GM19438 (cell line): ENCODE data around the gene TBC1D3I.
"Not testable (repeated sequence)": the region's sequence is repeated elsewhere in the genome, so short reads cannot be mapped to it uniquely, and the experiment has no call there.

ENCODE experiments used
- ATAC-seq: cut with Tn5 transposase; IDR thresholded peaks from one replicate; pipeline ENCODE4 v1.9.1; 2021; ENCODE audit warnings: low read depth; ENCODE audit not compliant: unreplicated experiment

TBC1D3I gene

GRCh38 chr17:36207383-36207782 lies 57.0 kb downstream of the TBC1D3I start:
- ATAC-seq = not testable (repeated sequence)

GRCh38 chr17:36206486-36206821 lies 57.9 kb downstream of the TBC1D3I start:
- not testable (repeated sequence) for ATAC-seq

GRCh38 chr17:36205637-36206485 lies 58.5 kb downstream of the TBC1D3I start:
- no peak for ATAC-seq

GRCh38 chr17:36204724-36205500 lies 59.5 kb downstream of the TBC1D3I start:
- ATAC-seq = no peak
